Osteoblast (primary cell): ENCODE results near the gene EGR1. TPM values are rescaled to one million over a fixed set of nuclear protein-coding genes. Genes with fewer than 3 reads are reported as not detected.
A peak's percentile ranks its signal among the peaks of the same experiment; 100 is the strongest.
"Not testable (repeated sequence)": the region's sequence is repeated elsewhere in the genome, so short reads cannot be mapped to it uniquely, and the experiment has no call there.

Experiments used
- DNase-seq: peaks from one replicate; pipeline ENCODE4 v3.0.0; 2011; ENCODE audit warnings: low spot score, mixed read lengths; ENCODE audit not compliant: insufficient read length; ENCODE audit errors: missing footprints
- H2AFZ ChIP-seq: 2 replicates; pipeline ENCODE4 v1.6.0; 2011; ENCODE audit warnings: mild to moderate bottlenecking, low read length
- H3K27ac ChIP-seq: 2 replicates; pipeline ENCODE4 v1.5.1; 2011; ENCODE audit warnings: mild to moderate bottlenecking, low read depth, low read length, moderate library complexity
- H3K27me3 ChIP-seq: 2 replicates; pipeline ENCODE4 v1.6.0; 2012; ENCODE audit warnings: mild to moderate bottlenecking, control low read depth, inconsistent platforms, low read length, moderate library complexity; ENCODE audit not compliant: insufficient read depth
- H3K36me3 ChIP-seq: 2 replicates; pipeline ENCODE4 v1.5.1; 2011; ENCODE audit warnings: mild to moderate bottlenecking, low read length, control low read depth, moderate library complexity; ENCODE audit not compliant: insufficient read depth
- H3K4me1 ChIP-seq: 2 replicates; pipeline ENCODE4 v1.5.1; 2011; ENCODE audit warnings: mild to moderate bottlenecking, low read length, control low read depth, moderate library complexity; ENCODE audit not compliant: insufficient read depth
- H3K4me2 ChIP-seq: 2 replicates; pipeline ENCODE4 v1.6.0; 2011; ENCODE audit warnings: mild to moderate bottlenecking, low read length; ENCODE audit not compliant: insufficient read depth
- H3K4me3 ChIP-seq: fragments of 200-600 bp; sonication (generic); 3 replicates; pipeline ENCODE4 v1.5.1; 2012; ENCODE audit warnings: mild to moderate bottlenecking, low read length, inconsistent platforms; ENCODE audit not compliant: insufficient read depth
- H3K79me2 ChIP-seq: 2 replicates; pipeline ENCODE4 v1.6.0; 2012; ENCODE audit warnings: mild to moderate bottlenecking, low read length, control low read depth, inconsistent platforms; ENCODE audit not compliant: insufficient read depth
- H3K9me3 ChIP-seq: 2 replicates; pipeline ENCODE4 v1.5.1; 2011; ENCODE audit warnings: low read depth, low read length, control low read depth
- H4K20me1 ChIP-seq: 2 replicates; pipeline ENCODE4 v1.6.0; 2012; ENCODE audit warnings: mild to moderate bottlenecking, low read length, control low read depth; ENCODE audit not compliant: insufficient read depth
- CTCF ChIP-seq: IDR thresholded peaks from 2 replicates; pipeline ENCODE4 v1.5.1; 2011; ENCODE audit warnings: mild to moderate bottlenecking, low read depth, low read length, moderate library complexity; ENCODE audit errors: extremely low read depth
- total RNA-seq: library from RNA; depleted of rRNA; stranded (reverse); fragments of >200 nt; gene quantifications from 2 replicates; pipeline ENCODE4 v1.2.3, GENCODE V29; 2012

The EGR1 gene
- total RNA-seq, 1 donor, result 2.2 TPM

GRCh38 chr5:138470322-138471051, 5.2 kb downstream of the EGR1 start:
- H3K4me3 ChIP-seq, result no peak overlapping the region
- no peak overlapping the region for H2AFZ ChIP-seq
- DNase-seq, result peak; percentile 87
- H3K9me3 ChIP-seq, result no peaks in the 10 kb centered on the region
- H3K4me1 ChIP-seq, result peaks cover 17% of the 10 kb centered on the region
- H4K20me1 ChIP-seq, result peaks cover 45% of the 10 kb centered on the region
- peaks cover 28% of the 10 kb centered on the region for H3K36me3 ChIP-seq
- peaks cover 28% of the 10 kb centered on the region for H3K79me2 ChIP-seq
- no peak overlapping the region for H3K4me2 ChIP-seq
- no peaks in the 10 kb centered on the region for H3K27me3 ChIP-seq
- H3K27ac ChIP-seq, result no peak overlapping the region
- TF ChIP-seq CTCF, result no peak

GRCh38 chr5:138471052-138471361, 5.7 kb downstream of the EGR1 start:
- Histone ChIP-seq H3K79me2 (peaks cover 23% of the 10 kb centered on the region), H4K20me1 (peaks cover 41% of the 10 kb centered on the region), H3K36me3 (peaks cover 28% of the 10 kb centered on the region), H3K4me3 (no peak overlapping the region), H3K27ac (no peak overlapping the region), H3K9me3 (no peaks in the 10 kb centered on the region), H3K27me3 (no peaks in the 10 kb centered on the region), H2AFZ (no peak overlapping the region), H3K4me2 (no peak overlapping the region), H3K4me1 (peaks cover 17% of the 10 kb centered on the region)
- no peak for DNase-seq
- no peak for TF ChIP-seq CTCF

- Histone ChIP-seq H2AFZ (no peak overlapping the region), H3K27me3 (no peaks in the 10 kb centered on the region), H3K27ac (no peak overlapping the region), H3K9me3 (no peaks in the 10 kb centered on the region), H3K36me3 (peaks cover 15% of the 10 kb centered on the region), H3K4me3 (no peak overlapping the region), H4K20me1 (peaks cover 28% of the 10 kb centered on the region), H3K4me1 (peaks cover 12% of the 10 kb centered on the region), H3K79me2 (peaks cover 10% of the 10 kb centered on the region), H3K4me2 (no peak overlapping the region)
- TF ChIP-seq CTCF, result no peak
- no peak for DNase-seq
These were observed 7.1 kb downstream of the EGR1 start for GRCh38 chr5:138472353-138472752.

GRCh38 chr5:138473151-138473550, 7.9 kb downstream of the EGR1 start:
- not testable (repeated sequence) for H3K36me3 ChIP-seq, H3K4me3 ChIP-seq, H3K4me2 ChIP-seq, DNase-seq, H3K79me2 ChIP-seq, H3K4me1 ChIP-seq, H3K27me3 ChIP-seq, H2AFZ ChIP-seq, H3K27ac ChIP-seq, H3K9me3 ChIP-seq
- H4K20me1 ChIP-seq, result peaks cover 20% of the 10 kb centered on the region
